GM19397 (cell line): ENCODE results near the gene KIF3C.

Experiments used
- ATAC-seq: cut with Tn5 transposase; IDR thresholded peaks from one replicate; pipeline ENCODE4 v1.9.1; 2021; ENCODE audit warnings: mild to moderate bottlenecking, moderate library complexity; ENCODE audit not compliant: unreplicated experiment

The KIF3C gene

GRCh38 chr2:25881764-25882163, 100.5 kb downstream of the KIF3C start:
- ATAC-seq = no peak

DNA sequence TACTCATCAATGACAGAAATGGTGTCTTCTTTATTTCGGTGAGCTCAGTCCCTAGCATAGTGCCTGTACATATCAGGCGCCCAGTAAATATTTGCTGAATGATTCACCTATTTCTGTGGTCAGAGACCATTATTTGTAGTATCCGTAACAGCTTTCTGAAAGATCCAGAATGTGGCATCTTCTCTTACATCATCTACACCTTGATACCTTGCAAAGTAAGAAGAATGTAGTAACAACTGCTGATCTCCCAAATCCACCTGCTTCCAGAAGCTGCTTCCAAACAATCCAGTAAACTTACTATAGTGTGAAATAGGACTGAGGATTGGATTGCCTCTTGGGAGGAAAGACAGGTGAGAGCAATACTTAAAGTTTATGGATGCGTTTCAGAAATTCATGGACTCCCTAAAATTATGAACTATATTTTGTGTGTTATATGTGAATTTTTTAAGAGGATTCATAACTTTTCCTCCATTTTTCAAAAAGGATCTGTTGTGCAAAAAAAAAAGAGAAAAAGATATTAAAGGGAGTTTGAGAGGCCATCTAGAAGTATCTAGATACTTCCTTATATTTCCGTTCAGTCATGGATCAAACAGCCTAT, 103.1 kb downstream of the KIF3C start:
- no peak for ATAC-seq

- ATAC-seq = peak; percentile 92
Measured at GRCh38 chr2:25878361-25879132, 103.8 kb downstream of the KIF3C start, which contains the start of gene ASXL2. Gene ASXL2 (minus strand): TSS chr2:25878487. CDS start chr2:25878222, 265 bp downstream.

- ATAC-seq = peak; percentile 38
Measured at GRCh38 chr2:25877431-25878360, 104.6 kb downstream of the KIF3C start.
